ENCODE data around the gene MARCHF7.
"Not testable (repeated sequence)": the region's sequence is repeated elsewhere in the genome, so short reads cannot be mapped to it uniquely, and the experiment has no call there.

Gene MARCHF7

DNA sequence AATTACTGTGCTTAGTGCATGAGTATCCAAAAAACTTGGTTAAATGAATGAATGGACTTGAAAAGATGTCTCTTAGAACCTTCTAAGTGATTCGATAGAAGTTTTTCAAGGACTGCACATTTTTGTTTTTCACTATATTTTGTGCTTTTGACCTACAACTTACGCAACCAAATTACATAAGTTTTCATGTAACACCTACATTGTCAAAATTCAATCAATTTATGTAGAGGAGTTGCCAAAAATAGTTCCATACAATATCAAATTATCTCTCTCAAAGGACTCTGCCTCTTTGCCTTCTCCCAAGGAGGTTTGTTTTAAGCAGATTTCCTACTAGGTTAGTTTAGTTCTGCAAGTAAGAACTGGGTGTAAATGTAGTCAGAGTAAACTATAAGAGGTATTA is 10.3 kb downstream of the MARCHF7 start:
- DNase-seq: no peak

DNA sequence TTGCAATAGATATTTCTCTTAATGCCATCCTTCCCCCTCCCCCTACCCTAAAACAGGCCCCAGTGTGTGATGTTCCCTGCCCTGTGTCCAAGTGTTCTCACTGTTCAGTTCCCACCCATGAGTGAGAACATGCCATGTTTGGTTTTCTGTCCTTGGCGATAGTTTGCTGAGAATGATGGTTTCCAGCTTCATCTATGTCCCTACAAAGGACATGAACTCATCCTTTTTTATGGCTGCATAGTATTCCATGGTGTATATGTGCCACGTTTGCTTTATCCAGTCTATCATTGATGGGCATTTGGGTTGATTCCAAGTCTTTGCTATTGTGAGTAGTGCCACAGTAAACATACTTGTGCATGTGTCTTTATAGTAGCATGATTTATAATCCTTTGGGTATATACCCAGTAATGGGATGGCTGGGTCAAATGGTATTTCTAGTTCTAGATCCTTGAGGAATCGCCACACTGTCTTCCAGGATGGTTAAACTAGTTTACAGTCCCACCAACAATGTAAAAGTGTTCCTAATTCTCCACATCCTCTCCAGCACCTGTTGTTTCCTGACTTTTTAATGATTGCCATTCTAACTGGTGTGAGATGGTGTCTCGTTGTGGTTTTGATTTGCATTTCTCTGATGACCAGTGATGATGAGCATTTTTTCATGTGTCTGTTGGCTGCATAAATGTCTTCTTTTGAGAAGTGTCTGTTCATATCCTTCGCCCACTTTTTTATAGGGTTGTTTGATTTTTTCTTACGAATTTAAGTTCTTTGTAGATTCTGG is 12.7 kb downstream of the MARCHF7 start:
- DNase-seq: not testable (repeated sequence)

DNA sequence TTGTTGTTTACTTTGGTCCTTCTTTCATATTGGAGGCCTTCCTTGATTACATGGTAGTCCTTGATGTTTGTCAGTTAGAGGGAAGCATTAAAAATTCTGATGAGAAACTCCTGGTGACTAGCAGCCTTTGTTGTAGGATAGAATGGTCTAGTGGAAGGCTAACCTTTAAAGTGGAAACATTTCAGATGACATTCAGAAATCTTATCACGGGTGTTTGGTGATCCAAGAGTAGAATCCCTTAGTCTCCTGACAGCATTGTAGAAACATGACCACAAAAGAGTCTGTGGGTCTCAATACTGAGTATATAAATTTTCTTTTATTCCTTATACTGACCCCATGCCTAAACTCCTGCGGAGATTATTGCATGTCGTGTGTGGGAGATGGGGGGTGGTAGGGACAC is 13.4 kb downstream of the MARCHF7 start:
- DNase-seq: no peak

DNA sequence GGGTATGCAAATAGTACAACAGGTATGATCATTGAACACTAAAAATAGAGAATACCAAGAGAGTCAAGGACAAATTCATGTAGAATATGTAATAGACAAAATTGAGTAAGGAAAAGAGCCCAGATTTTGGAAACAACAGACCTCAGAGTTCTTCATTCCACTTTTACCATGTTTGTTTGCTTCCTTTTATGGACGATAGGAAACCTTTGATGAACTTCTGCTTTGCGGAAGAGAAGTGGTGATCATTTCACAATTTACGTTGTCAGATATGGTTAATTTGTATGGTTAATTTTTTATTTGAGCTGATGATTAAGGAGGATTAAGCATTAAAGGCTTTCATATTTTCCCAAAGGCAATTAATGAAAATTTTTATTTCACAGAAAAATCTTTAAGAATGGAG is 16.3 kb downstream of the MARCHF7 start:
- no peak for DNase-seq

DNA sequence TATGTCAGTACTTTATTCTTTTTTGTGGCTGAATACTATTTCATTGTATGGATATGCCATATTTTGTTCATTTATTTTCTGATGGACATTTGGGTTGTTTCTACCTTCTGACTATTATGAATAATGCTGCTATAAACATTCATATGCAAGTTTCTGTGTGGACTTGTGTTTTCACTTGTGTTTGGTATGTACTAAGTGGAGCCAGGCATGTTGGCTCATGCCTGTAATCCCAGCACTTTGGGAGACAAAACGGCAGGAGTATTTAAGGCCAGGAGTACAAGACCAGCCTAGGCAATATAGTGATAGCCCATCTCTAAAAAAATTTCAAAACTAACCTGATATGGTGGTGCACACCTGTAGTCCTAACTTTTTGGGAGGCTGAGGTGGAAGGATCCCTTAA is 23.3 kb downstream of the MARCHF7 start:
- no peak for DNase-seq

DNA sequence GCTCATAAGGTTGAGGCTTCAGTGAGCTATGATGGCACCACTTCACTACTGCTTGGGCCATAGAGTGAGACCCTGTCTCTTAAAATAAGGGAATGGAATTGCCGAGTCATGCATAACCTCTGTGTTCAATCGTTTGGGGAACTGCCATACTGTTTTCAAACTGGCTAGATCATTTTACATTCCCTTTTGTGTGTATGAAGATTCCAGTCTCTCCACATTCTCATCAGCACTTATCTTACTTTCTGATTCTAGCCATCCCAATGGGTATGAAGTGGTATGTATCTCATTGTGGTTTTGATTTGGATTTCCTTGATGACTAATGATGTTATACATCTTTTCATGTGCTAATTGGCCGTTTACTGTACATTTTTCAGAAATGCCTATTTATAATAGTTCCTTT is 23.7 kb downstream of the MARCHF7 start:
- DNase-seq: no peak

DNA sequence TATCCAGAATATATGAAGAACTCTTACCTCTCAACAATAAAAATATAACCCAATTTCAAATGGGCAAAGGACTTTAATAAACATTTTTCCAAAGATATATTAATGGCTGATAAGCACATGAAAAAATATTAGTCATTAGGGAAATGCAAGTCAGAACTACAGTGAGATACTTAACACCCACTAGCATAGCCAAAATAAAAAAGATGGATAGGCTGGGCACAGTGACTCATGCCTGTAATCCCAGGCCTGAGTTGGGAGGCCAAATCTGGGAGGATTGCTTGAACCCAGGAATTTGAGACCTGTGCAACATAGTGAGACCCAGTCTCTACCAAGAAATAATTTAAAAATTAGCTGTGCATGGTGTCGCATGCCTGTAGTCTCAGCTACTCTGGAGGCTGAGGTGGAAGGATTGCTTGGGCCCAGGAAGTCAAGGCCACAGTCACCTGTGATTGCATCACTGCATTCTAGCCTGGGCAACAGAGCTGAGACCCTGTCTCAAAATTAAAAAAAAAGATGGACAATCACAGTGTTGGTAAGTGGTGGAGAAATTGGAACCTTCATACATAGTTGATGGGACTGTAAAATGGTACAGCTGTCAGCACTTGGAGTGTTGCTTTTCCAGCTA is 25.1 kb downstream of the MARCHF7 start:
- no peak for DNase-seq

DNA sequence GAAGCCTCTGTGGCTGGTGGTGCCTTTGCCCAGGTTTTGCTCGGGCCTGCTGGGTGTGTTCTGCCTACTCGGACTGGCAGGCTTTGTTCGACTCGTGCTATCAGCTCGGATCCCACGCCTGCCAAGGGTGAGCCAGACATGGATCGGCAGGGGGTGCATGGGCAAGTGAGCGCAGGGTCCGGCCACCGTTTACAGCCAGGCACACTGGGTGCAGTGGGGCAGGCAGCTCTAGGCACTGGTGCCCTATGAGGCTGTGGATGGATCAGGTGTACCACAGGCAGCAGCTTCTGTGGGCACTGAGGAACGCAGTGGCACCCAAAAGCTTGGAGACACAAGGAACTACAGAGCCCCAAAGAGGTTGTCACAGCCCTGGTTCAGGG is 25.6 kb downstream of the MARCHF7 start:
- DNase-seq: no peak

DNA sequence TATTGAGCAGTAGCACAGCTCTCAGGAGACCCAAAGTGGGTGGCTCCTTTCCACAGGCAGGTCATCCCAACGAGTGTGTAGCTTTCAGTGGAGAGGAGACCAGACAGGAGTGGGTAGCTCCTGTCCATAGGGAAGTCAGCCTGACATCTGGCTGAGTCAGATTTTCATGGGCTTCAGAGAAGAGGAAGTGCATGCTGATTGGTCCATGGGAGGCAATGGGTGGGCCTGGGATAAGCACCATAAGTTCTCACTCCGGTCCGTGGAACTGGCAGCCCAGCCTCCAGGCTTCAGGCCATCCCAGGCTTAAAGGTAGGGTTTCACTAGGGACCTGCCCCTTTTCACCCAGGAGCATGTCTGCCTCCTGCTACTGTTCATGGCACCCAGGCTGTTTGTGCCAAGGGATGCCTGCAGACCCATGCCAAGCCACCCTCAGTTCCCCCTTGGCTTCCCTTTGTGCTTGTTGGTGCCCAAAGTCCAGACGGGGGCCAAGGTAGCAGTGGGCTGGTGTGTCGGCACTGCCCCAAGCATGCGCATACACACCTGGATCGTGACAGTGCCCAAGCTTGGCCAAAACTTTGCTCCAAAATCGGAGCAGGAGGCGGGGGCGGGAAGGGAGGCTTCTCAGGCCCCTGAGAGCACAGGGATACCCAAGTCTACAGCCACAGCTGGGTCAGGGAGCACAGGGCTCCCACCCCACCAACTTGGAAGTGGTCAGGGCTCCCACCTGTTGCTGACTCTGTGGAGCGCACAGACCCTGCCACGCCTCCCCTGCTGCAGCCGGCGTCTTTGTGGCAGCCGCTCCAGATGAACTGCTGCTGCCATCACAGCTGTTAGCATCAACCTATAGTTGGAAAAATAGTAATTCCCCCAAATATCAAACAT is 26.4 kb downstream of the MARCHF7 start:
- no peak for DNase-seq

DNA sequence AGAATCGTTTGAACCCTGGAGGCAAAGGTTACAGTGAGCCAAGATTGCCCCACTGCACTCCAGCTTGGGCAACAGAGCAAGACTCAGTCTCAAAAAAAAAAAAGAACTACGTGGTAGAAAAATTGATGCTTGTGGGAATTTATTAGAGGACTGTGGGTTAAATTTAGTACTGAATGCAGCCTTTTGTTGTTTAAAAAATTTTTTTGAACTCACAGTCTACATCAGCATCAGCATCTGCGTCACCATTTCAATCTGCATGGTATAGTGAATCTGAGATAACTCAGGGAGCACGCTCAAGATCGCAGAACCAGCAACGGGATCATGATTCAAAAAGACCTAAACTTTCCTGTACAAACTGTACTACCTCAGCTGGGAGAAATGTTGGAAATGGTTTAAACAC is 30.5 kb downstream of the MARCHF7 start:
- DNase-seq: no peak

DNA sequence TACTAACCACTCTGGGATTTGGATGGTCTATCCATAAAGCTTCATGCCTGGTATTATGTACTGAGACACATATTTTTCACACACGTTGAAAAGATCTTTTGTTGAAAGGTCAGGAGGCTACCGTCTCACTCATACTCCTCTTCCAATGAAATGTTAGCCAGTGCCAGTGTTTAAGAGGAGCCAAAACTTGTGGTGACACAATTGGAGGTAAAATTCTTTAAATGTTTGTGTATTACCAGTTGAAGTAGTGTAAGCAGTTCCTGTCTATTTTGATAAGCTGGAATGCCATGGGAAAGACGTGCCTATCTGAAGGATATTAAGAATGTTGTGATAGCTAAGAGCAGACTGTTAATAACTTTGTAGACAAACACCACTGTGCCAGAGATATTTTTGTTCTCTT is 32.1 kb downstream of the MARCHF7 start:
- DNase-seq: no peak

DNA sequence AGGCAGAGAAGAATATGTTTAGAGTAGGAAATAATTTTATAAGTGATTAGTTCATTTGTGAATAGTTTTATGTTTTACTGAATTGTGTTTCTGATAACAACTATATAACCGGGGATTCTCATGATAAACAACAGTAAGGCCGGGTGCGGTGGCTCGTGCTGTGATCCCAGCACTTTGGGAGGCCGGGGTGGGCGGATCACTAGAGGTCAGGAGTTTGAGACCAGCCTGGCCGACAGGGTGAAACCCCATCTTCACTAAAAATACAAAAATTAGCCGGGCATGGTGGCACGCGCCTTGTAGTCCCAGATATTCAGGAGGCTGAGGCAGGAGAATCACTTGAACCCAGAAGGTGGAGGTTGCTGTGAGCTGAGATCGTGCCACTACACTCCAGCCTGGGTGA is 32.9 kb downstream of the MARCHF7 start:
- not testable (repeated sequence) for DNase-seq

DNA sequence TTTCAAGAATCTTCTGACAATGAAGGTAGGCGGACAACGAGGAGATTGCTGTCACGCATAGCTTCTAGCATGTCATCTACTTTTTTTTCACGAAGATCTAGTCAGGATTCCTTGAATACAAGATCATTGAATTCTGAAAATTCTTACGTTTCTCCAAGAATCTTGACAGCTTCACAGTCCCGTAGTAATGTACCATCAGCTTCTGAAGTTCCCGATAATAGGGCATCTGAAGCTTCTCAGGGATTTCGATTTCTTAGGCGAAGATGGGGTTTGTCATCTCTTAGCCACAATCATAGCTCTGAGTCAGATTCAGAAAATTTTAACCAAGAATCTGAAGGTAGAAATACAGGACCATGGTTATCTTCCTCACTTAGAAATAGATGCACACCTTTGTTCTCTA is 35.8 kb downstream of the MARCHF7 start:
- no peak for DNase-seq

DNA sequence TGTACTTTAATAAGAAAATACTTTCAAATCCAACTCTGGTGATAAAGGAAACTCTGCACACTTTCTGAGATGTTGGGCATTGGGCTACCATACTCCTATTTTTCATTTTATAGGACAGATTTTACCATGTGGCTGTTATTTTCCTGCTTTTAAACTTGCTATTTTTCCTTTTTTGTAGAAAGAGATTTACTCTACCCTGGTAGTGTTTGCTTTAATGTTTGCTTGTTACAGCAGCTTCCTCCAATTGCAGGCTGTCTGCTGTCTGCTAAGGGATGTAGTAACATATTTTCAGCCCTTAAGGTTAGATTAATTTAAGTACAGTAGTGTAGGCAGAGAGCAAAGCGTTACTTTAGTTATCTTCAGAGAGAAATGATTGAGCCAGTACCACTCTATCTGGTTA is 38.6 kb downstream of the MARCHF7 start:
- DNase-seq: no peak

DNA sequence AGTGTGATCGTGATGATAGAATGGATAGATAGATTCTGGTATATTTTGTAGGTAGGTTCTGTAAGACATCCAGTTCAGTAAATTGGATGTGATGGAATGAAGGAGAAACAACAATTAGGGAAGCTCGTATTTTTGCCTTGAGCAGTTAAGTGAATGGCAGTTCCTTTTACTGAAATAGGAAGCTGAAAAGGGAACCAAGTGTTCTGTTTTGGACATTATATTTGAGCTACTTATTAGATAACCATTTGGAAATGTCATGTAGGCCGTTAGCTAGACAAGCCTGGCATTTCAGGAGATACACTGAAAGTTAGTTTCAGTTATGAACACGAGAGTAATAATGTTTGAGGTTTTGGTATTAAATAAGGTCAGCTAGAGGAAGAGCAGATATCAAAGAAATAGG is 41.5 kb downstream of the MARCHF7 start:
- no peak for DNase-seq

DNA sequence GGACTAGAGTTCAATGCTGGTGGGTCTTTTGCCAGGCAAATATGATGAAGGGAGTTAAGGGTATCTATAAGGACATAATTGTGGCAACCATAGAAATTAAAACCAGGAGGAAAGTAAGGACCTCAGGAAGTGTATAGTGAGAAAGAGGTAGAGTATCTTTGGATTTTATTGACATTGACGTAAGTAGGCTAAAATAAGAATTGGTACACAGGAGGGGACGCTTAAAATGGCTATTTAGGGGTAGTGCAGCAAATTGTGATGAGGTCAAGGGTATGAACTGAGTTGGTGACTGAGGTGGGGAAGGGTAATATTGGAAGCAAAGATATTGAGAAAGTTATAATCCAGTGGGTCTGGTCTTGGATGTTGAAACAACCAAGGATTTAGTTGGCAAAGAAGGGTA is 42.7 kb downstream of the MARCHF7 start:
- no peak for DNase-seq

DNA sequence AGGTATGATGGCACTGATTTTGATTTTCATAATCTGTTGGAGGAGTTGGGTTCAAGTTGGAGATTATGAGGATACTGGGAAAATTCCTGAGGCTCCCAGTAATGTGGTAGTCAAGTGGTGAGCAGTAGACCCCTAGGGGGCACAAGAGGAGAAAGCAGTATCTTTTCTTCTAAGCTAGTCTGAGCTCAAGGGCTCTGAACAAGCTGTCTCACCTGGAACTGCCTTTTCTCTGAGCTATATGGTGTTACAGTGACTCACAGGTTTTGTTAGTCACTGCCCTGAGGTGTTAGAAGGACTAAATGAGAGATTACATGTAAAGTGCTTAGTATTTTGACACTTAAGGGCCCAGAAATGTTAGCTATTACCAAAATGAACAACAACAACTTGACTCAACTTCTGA is 43.5 kb downstream of the MARCHF7 start:
- no peak for DNase-seq

DNA sequence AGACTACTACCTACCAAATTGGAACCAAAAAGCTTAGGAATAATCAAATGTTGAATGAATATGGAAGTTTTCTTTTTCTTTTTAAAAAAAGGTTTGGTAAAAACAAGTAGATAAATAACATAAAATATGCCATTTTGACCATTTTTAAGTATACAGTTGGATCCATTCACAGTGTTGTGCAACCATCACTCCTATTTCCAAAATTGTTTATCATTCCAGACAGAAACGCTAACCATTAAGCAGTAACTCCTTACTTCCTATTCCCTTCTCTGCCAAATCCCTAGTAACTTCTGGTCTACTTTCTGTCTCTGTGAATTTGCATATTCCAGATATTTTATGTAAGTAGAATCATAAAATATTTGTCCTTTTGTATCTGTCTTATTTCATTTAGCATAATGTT is 45.9 kb downstream of the MARCHF7 start:
- DNase-seq: no peak

DNA sequence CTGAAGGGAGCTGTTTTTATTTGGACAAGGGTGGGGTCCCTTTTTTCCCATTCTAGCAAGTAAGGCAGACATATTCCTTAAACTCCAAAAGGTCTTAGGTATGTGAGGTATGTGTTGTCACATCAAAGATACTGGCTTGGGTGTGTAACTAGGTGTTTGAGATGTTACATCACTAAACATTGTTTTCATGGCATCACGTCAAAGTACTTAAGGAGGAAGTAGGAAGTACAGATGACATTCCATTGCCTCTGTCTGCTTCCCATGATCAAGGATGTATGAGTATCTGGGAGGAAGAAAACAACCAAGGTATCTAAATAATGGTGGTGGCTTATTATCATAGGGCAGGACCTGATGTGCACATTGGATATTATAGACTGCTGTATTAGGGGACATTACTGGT is 46.4 kb downstream of the MARCHF7 start:
- DNase-seq: no peak

DNA sequence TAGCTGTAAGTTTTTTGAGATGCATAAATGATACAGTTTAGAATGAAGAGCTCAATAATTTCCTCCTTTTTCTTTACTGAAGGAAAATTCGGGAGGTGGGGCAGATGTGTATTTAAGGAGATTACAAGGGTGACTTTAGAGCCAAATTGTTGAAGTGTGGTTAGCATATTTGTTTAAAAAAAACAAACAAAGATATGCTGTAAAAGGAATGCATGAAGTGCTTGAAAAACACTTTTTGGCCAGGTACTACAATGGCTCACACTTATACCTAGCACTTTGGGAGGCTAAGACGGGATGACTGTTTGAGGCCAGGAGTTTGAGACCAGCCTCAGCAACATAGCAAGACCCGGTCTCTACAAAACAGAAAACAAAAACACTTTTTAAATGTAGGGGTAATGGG is 47.3 kb downstream of the MARCHF7 start:
- DNase-seq: no peak

DNA sequence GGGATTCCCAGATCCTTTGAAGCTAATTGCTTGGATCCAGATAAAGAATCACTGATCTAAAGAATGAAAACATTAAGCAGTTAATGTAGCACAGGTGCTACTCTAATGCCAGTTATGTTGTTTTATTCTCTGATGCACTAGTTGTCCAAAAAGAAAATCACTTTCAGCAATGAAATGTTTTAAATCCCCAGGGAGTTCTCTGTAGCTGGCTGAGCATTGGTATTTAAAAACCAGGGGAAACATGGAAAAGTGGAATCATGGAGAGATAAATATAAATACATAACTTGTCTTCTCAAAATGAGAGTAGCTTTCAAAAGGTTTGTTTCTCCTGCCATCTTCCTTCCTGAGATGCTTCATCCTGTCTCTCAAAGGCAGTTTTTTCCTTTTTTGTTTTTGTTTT is 48.0 kb downstream of the MARCHF7 start:
- DNase-seq: no peak

DNA sequence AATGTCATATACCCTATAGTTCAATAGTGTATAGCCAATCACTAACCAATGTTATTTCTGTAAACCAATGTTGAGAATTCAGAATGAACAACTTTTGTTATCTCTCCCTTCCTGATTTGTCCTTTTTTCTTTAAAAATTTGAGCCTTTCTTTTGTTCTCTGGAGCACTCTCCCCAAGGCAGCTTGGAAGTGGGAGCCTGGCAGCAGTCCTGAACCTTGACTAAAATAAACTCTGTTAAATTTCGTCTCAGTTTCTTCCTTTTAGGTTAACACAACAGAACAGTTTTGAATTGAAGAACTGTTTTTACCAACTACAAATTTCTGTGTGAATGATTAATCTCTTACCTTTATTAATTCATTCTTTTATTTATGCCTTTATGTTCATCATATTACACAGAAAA is 49.8 kb downstream of the MARCHF7 start:
- DNase-seq: no peak

Measured in CD4-positive, alpha-beta T cell treated with Interleukin-21 for 1 hour (primary cell).